Measurements from ENCODE around the gene KCP. TPM values are rescaled to one million over a fixed set of nuclear protein-coding genes. Genes with fewer than 3 reads are reported as not detected.

The KCP gene
- polyA plus RNA-seq, 1 of the 3 experiments (the other 2 are of a cell fraction) = not detected

- Histone ChIP-seq H3K27me3 (ENCODE audit: insufficient read depth) (peaks cover 41% of the 10 kb centered on the region), H4K20me1 (ENCODE audit: insufficient read depth) (no peaks in the 10 kb centered on the region), H3K9me2 (no peaks in the 10 kb centered on the region), H3K9ac (peak within 1 kb of the TSS; percentile 10), H2AFZ (ENCODE audit: low read depth) (peak within 1 kb of the TSS; percentile 79), H3K4me2 (peak within 1 kb of the TSS; percentile 96), H3K27ac (ENCODE audit: low read depth in 2 of 2, low read length in 1 of 2) (no peak within 1 kb of the TSS), H3K79me2 (ENCODE audit: insufficient read depth) (no peaks in the 10 kb centered on the region), H3K4me1 (ENCODE audit: control insufficient read depth in 1 of 2, insufficient read depth in 2 of 2, low read depth in 1 of 2, low read length in 1 of 2) (peaks cover 3 to 11% of the 10 kb centered on the region in 2 experiments; a peak in 1 of 4 replicates), H3K9me3 (no peaks in the 10 kb centered on the region), H3F3A (replicated peaks; ENCODE audit: insufficient read depth) (peaks cover 3% of the 10 kb centered on the region), H3K36me3 (replicated peaks in 1 of 2; ENCODE audit: control insufficient read depth in 1 of 2, insufficient read depth in 2 of 2, low read length in 1 of 2) (no peaks in the 10 kb centered on the region), H3K4me3 (ENCODE audit: low read depth in 2 of 2, low read length in 1 of 2) (peak within 1 kb of the TSS; percentile 60 to 68)
- TF ChIP-seq ELF1 (IDR thresholded peaks at IDR 0.05) (peak; percentile 63), USF1 (IDR thresholded peaks at IDR 0.05; ENCODE audit: borderline replicate concordance, low read depth) (no peak), RAD21 (IDR thresholded peaks at IDR 0.05; ENCODE audit: low read length) (no peak), NRF1 (IDR thresholded peaks at IDR 0.05; ENCODE audit: low read depth, low read length) (peak; percentile 61)
- 11% methylated on average over 20 of the region's 83 CpGs for WGBS (ENCODE audit: low lambda C conversion rate)
- POLR2A ChIA-PET = interaction anchor here (0.5 to 1.3 kb wide), 4 partner anchors 10 to 281 kb away, joined by 3 to 7 read pairs (median 4); no protein-coding TSS in a partner anchor
- CTCF ChIA-PET = interaction anchor here (0.6 to 2.1 kb wide), 6 partner anchors 10 to 848 kb away, joined by 3 to 5 read pairs (median 3); no protein-coding TSS in a partner anchor
- peak; percentile 85 for DNase-seq
Observed at GRCh38 chr7:128937647-128938543, 27.4 kb upstream of the KCP start, which contains the start of gene IRF5. Gene IRF5 (plus strand): TSS chr7:128937927. CDS start chr7:128942082, 4,155 bp downstream.

DNA sequence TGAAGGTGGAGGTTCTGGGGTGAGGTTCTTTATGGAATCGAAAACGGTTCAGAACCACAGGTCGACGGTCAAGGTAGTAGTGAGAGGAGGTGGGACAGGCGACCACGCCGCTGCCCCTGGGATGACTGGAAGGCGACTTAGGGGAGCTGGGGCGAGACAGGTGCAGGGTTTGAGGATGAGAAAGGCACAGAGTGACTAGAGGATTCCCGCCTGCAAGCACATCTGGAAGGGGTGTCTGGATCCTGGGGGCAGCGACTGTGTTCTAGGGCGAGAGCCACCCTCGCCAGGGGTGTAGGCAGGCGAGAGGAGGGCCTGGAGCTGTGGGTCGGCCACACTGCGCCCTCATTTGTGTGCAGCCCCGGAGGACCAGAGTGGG, 26.8 kb upstream of the KCP start:
- H3K4me2 ChIP-seq = peak overlapping the region; percentile 96
- H3K79me2 ChIP-seq (ENCODE audit: insufficient read depth) = no peaks in the 10 kb centered on the region
- no peaks in the 10 kb centered on the region for H4K20me1 ChIP-seq (ENCODE audit: insufficient read depth)
- peaks cover 41% of the 10 kb centered on the region for H3K27me3 ChIP-seq (ENCODE audit: insufficient read depth)
- H3K9me3 ChIP-seq = no peaks in the 10 kb centered on the region
- peaks cover 3 to 11% of the 10 kb centered on the region in 2 experiments; a peak in 1 of 4 replicates for H3K4me1 ChIP-seq (ENCODE audit: control insufficient read depth in 1 of 2, insufficient read depth in 2 of 2, low read depth in 1 of 2, low read length in 1 of 2)
- DNase-seq = no peak
- POLR2A ChIA-PET = interaction anchor here (0.6 to 1.3 kb wide), 3 partner anchors 11 to 16 kb away, joined by 3 to 7 read pairs (median 4); no protein-coding TSS in a partner anchor
- WGBS (ENCODE audit: low lambda C conversion rate) = 78% methylated on average over 17 of the region's 17 CpGs
- peaks cover 3% of the 10 kb centered on the region for H3F3A ChIP-seq (replicated peaks; ENCODE audit: insufficient read depth)
- CTCF ChIA-PET = interaction anchor here (0.6 to 2.1 kb wide), 9 partner anchors 11 to 848 kb away, joined by 3 to 5 read pairs (median 3); no protein-coding TSS in a partner anchor
- no peaks in the 10 kb centered on the region for H3K9me2 ChIP-seq
- peak overlapping the region; percentile 79; the same call in 1 of the 2 replicates for H2AFZ ChIP-seq (ENCODE audit: low read depth)
- H3K4me3 ChIP-seq (ENCODE audit: low read depth in 2 of 2, low read length in 1 of 2) = peak overlapping the region in 1 of 2 experiments; percentile 60; a peak in 1 of 4 replicates
- H3K9ac ChIP-seq = no peak overlapping the region
- no peak overlapping the region for H3K27ac ChIP-seq (ENCODE audit: low read depth in 2 of 2, low read length in 1 of 2)
- H3K36me3 ChIP-seq (replicated peaks in 1 of 2; ENCODE audit: control insufficient read depth in 1 of 2, insufficient read depth in 2 of 2, low read length in 1 of 2) = no peaks in the 10 kb centered on the region
- no peak for TF ChIP-seq RFX5 (IDR thresholded peaks at IDR 0.05; ENCODE audit: low read length)
- no peak for TF ChIP-seq IRF3 (IDR thresholded peaks at IDR 0.05; ENCODE audit: low read depth, low read length)
- TF ChIP-seq MXI1 (IDR thresholded peaks at IDR 0.05; ENCODE audit: low read depth, low read length) = no peak
- no peak for TF ChIP-seq MEF2A (IDR thresholded peaks at IDR 0.05; ENCODE audit: borderline replicate concordance, low read depth)
- TF ChIP-seq POLR2AphosphoS5 (IDR thresholded peaks at IDR 0.05; ENCODE audit: low read depth, low read length) = no peak
- TF ChIP-seq USF1 (IDR thresholded peaks at IDR 0.05; ENCODE audit: borderline replicate concordance, low read depth) = no peak
- no peak for TF ChIP-seq SIN3A (IDR thresholded peaks at IDR 0.05; ENCODE audit: borderline replicate concordance, low read depth, low read length)
- no peak for TF ChIP-seq TEAD4 (IDR thresholded peaks at IDR 0.05; ENCODE audit: borderline replicate concordance, insufficient read depth)
- TF ChIP-seq ELF1 (IDR thresholded peaks at IDR 0.05) = no peak
- TF ChIP-seq GABPA (IDR thresholded peaks at IDR 0.05; ENCODE audit: low read depth) = no peak
- TF ChIP-seq TCF12 (IDR thresholded peaks at IDR 0.05) = no peak
- no peak for TF ChIP-seq ZBTB33 (IDR thresholded peaks at IDR 0.05; ENCODE audit: borderline replicate concordance, low read depth)
- TF ChIP-seq, protein P1, sequence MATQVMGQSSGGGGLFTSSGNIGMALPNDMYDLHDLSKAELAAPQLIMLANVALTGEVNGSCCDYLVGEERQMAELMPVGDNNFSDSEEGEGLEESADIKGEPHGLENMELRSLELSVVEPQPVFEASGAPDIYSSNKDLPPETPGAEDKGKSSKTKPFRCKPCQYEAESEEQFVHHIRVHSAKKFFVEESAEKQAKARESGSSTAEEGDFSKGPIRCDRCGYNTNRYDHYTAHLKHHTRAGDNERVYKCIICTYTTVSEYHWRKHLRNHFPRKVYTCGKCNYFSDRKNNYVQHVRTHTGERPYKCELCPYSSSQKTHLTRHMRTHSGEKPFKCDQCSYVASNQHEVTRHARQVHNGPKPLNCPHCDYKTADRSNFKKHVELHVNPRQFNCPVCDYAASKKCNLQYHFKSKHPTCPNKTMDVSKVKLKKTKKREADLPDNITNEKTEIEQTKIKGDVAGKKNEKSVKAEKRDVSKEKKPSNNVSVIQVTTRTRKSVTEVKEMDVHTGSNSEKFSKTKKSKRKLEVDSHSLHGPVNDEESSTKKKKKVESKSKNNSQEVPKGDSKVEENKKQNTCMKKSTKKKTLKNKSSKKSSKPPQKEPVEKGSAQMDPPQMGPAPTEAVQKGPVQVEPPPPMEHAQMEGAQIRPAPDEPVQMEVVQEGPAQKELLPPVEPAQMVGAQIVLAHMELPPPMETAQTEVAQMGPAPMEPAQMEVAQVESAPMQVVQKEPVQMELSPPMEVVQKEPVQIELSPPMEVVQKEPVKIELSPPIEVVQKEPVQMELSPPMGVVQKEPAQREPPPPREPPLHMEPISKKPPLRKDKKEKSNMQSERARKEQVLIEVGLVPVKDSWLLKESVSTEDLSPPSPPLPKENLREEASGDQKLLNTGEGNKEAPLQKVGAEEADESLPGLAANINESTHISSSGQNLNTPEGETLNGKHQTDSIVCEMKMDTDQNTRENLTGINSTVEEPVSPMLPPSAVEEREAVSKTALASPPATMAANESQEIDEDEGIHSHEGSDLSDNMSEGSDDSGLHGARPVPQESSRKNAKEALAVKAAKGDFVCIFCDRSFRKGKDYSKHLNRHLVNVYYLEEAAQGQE (IDR thresholded peaks at IDR 0.05; ENCODE audit: low read depth, low read length) = no peak
- no peak for TF ChIP-seq RXRA (IDR thresholded peaks at IDR 0.05; ENCODE audit: borderline replicate concordance, low read depth)

Measured in SK-N-SH (cell line).